LHCN-M2 (cell line): Measurements from ENCODE around the gene CCDC137. TPM values are rescaled to one million over a fixed set of nuclear protein-coding genes. Genes with fewer than 3 reads are reported as not detected.

ENCODE experiments used
- DNase-seq: peaks from one replicate; pipeline ENCODE4 v3.0.0-alpha.2; 2012; ENCODE audit warnings: low read depth
- total RNA-seq: library from RNA; depleted of rRNA; stranded (reverse); fragments of >200 nt; gene quantifications from 2 replicates; pipeline ENCODE4 v1.2.3, GENCODE V29; 2014; rRNA removed

Gene CCDC137
- total RNA-seq, 1 experiment from 2014 or later: 28.2 TPM

GRCh38 chr17:81714412-81715106 is 48.0 kb downstream of the CCDC137 start:
- no peak for DNase-seq

DNA sequence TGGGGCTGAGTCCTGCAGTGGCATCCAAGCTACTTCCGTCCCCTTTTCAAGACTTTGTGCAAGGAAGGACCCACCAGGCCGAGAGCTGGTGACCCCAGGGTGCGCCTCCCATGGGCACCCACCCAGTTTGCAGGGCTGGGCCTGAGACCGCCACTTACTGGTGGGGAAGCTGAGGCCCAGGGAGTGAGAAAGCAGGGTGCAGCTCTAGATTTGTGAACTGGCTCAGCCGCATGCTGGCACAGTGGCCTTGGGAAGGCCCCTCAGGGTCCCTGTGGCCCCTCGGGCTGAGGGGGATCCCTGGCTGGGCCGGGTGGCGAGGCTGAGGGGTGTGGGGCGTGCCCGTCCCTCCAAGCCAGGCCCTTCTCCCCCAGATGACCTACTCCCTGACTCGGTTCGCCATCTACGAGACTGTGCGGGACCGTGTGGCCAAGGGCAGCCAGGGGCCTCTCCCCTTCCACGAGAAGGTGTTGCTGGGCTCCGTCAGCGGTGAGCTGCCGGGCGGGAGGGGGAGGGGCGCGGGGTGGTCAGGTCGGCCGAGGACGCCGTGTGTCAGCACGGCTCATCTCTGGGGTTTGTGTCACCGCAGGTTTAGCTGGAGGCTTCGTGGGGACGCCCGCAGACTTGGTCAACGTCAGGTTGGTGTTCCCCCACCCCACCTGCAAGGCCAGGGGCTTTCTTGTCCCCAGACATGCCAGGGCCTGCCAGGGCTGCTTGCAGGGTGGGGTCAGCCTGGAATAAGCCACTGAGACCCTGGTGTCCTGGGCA is 48.8 kb downstream of the CCDC137 start:
- no peak for DNase-seq

GRCh38 chr17:81715872-81716673 is 49.5 kb downstream of the CCDC137 start:
- DNase-seq: no peak

GRCh38 chr17:81716674-81716996 is 50.1 kb downstream of the CCDC137 start:
- DNase-seq: no peak

- no peak for DNase-seq
These were observed 50.7 kb downstream of the CCDC137 start for GRCh38 chr17:81717049-81717765.

DNA sequence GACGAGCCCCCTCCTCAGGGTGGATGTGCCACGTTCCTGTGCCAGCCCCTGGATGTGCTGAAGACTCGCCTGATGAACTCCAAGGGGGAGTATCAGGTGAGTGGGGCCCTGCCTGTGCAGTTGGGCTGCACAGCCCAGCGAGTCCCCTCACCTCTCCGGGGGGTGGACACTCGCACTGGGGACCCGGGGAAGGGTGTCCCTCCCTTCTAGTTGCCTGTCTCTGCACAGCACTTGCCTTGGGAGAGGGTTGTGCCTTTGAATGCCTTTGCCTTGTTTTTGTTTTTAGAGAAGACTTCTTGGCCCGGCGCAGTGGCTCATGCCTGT is 51.2 kb downstream of the CCDC137 start:
- no peak for DNase-seq

GRCh38 chr17:81719410-81720266 is 53.1 kb downstream of the CCDC137 start:
- DNase-seq: no peak

GRCh38 chr17:81720267-81721071 is 53.9 kb downstream of the CCDC137 start:
- no peak for DNase-seq

GRCh38 chr17:81722184-81723120 is 55.9 kb downstream of the CCDC137 start:
- peak; percentile 29 for DNase-seq

Other genes with a start within 250 kb of the CCDC137 start
- gene ACTG1, start 153.9 kb upstream of the CCDC137 start, total RNA-seq: 6,893 and 8,596 TPM in 2 replicates
- gene FSCN2, start 138.4 kb upstream of the CCDC137 start, total RNA-seq: 0.26 and 0.29 TPM in 2 replicates
- 27.2 and 31.3 TPM in 2 replicates for gene FAAP100, start 114.4 kb upstream of the CCDC137 start, total RNA-seq
- 62.3 and 75.7 TPM in 2 replicates for gene NPLOC4, start 29.6 kb upstream of the CCDC137 start, total RNA-seq
- gene TSPAN10, start 29.5 kb upstream of the CCDC137 start, total RNA-seq: 8.5 and 8.8 TPM in 2 replicates
- gene PDE6G, start 10.2 kb upstream of the CCDC137 start, total RNA-seq: not detected in 2 replicates
- gene OXLD1, start 132 bp upstream of the CCDC137 start, total RNA-seq: 54.1 and 54.8 TPM in 2 replicates
- 39.6 and 42.9 TPM in 2 replicates for gene ARL16, start 17.1 kb downstream of the CCDC137 start, total RNA-seq
- 157 and 200 TPM in 2 replicates for gene HGS, start 17.3 kb downstream of the CCDC137 start, total RNA-seq
- 23.4 and 31.3 TPM in 2 replicates for gene MRPL12, start 36.6 kb downstream of the CCDC137 start, total RNA-seq
- gene SLC25A10, start 45.5 kb downstream of the CCDC137 start, total RNA-seq: 37.3 and 37.8 TPM in 2 replicates
- gene GCGR, start 137.4 kb downstream of the CCDC137 start, total RNA-seq: not detected in 2 replicates
- 106 TPM in 2 replicates for gene MCRIP1, start 166.6 kb downstream of the CCDC137 start, total RNA-seq
- gene PPP1R27, start 168.3 kb downstream of the CCDC137 start, total RNA-seq: 1.0 TPM in 1 of 2 replicates, not detected in the other
- 1,598 and 3,461 TPM in 2 replicates for gene P4HB, start 193.8 kb downstream of the CCDC137 start, total RNA-seq
- 303 and 305 TPM in 2 replicates for gene ARHGDIA, start 204.6 kb downstream of the CCDC137 start, total RNA-seq
- 184 and 190 TPM in 2 replicates for gene ALYREF, start 224.8 kb downstream of the CCDC137 start, total RNA-seq
- 194 and 234 TPM in 2 replicates for gene ANAPC11, start 225.0 kb downstream of the CCDC137 start, total RNA-seq
- gene NPB, start 235.5 kb downstream of the CCDC137 start, total RNA-seq: 0.86 and 2.9 TPM in 2 replicates
- gene PCYT2, start 244.7 kb downstream of the CCDC137 start, total RNA-seq: 30.4 and 35.4 TPM in 2 replicates